Muscle of back (tissue), 11 donors: ENCODE data around the gene FAM229A. TPM values are rescaled to one million over a fixed set of nuclear protein-coding genes. Genes with fewer than 3 reads are reported as not detected.
A peak's percentile ranks its signal among the peaks of the same experiment; 100 is the strongest.
"Not testable (repeated sequence)": the region's sequence is repeated elsewhere in the genome, so short reads cannot be mapped to it uniquely, and the experiment has no call there.

Experiments used
- DNase-seq, 3 donors: peaks; one replicate each; pipeline versions ENCODE4 v3.0.0 to v3.0.0-alpha.2; 2013
- polyA plus RNA-seq, 10 donors: library from polyadenylated mRNA; unstranded; fragments of 120-200 nt; gene quantifications; one replicate each; pipeline ENCODE4 v1.2.1, GENCODE V29; 2013; ENCODE audit not compliant: insufficient read length in 10 of 10

FAM229A gene
- polyA plus RNA-seq, 10 donors, result 1.7 to 8.1 (median 4.7) TPM

DNA sequence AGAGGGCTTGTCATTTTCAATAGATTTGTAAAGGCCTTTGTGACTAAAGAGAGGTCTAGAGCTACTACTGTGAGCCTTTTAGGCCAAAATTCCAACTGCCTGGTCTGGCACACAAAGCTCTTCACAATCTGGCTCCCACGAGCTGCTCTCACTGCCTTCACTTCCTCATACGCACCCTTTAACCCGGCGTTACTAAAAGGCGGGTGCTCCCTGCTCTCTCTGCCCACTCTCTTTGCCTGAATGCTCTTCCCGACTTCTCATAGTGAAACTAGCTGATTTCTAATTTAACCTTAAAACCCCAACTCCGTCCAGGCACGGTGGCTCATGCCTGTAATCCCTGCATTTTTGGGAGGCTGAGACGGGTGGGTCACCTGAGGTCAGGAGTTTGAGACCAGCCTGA lies 17.8 kb upstream of the FAM229A start:
- no peak for DNase-seq

DNA sequence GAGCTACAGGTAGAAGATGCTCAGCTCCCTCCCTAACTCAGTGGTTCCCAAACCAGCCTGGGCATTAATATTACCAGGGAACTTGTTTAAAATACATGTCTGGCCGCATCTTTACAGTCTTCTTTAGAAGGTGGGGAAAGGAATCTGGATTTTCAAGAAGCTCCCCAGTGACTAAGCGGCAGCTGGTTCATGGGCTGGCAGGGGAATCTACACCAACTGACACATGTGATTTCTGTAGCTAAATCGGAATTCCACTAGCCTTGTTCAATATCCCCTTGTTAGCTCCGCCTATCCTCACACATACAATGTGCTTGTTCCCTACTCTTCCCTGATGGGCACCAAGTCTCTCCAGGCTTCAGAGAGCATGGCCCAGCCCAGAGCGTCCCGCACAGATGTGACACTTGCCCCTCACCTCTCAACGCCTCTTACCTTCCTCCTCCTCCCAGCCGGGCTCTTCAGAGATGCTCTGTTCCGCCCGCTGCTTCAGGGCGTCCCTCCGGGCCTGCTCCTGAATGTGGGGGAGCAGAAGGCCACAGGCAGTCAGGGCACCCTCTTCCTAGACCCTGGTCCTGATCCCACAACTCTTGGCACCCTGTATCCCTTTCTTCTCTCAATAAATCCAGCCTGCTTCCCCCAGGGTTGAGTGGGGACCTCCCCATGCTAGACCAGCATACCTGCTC lies 15.4 kb upstream of the FAM229A start:
- DNase-seq, result no peak

DNA sequence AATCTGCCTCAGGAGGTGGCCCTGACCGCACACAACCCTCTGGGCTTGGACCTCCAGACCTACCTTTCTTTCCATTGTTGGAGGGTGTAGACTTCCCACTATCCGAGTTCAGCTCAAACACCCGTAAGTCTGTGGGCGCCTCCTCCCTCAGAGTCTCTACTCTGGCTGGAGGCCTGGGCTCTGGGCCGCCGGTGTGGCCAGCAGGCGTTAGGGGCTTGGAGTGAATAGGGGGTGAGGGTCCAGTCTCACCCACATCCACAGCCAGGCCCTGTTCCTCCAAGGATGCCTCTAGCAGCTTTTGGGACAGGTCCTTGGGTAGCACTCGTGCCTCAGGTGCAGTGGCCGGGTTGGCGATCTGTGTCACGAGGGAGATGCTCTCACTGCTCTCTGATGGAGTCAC lies 13.9 kb upstream of the FAM229A start:
- DNase-seq, result no peak

DNA sequence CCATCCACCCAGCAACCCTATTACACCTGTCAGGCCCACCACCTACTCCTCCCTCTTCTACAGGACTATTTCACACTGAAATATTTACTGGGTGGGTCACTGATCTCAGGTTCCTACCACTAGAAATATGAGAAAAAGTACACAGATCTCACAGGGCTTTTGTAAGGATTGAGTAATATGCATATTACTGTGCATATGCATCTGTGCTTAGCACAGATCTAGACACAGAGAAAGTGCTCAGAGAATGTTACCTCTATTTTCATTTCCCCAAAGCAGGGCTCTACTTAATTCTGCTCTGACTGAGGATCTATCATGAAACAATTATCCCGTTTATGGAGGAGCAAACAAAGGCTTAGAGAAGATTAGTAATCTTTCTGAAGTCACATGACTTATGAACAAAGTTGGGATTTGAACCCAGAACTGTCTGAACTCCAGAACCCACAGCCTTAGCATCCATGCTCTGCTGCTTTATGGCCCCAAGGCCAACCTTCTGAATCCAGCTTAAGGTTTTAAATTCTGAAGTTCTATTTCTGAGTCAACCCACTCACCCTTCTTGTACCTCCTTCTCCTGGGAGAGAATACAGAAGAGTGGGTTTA lies 11.8 kb upstream of the FAM229A start:
- DNase-seq, result no peak

DNA sequence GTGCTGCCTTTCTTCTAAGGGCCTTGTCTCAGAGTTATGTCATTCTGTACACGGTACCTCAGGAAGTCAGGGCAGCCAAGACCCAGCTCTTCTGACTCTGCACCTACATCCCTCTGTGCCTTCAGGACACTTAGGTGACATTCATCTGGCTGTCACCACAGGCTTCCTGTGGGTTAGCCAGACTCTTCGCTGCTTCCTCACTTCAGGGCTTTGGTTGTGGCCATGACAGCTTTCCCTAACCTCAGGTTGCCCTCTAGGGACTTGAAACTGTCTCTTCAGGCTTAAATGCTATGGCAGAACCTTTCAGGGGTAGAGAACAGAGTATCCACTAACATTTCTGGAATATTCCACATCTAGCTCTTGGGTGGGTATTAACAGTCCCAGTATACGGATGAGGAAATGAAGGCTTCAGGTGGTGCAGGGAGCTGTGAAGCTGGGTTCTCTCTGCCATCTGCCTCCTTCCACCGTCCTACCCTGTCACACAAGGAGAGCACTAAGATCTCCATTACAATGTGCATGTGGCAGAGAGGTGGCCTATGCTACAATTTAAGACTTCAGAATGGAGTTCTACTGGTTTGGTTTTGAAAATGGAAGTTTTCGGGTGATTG lies 10.0 kb upstream of the FAM229A start:
- no peak for DNase-seq

DNA sequence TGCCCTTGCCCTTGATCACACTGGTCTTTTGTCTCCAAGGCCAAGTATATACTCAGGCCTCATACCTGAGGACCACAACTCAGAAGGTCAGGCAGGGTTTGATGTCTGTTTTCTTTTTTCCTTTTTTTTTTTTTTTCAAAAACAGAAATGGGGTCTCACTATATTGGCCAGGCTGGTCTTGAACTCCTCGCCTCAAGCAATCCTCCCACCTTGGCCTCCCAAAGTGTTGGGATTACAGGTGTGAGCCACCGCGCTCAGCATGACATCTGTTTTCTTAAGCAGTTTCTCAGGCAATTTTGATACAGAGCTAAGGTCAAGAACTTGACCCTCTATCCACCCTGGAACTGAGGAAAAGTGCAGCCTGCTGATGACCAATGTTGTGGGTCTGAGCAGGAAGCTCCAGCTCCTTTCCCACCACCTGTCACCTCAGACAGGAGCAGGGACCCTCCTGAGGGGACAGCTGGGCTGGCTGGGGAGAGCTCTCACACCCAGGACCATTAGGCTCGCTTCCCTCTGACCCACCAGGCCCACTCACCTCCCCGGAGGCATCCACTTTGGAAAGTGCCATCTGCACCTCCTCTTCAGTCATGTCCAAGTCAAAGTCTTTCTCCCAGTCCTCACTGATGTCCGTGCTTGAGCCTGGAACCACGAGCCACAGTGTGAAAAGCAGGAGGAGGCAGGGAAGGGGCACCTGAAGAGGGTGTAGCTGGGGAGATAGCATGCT lies 5.8 kb upstream of the FAM229A start:
- DNase-seq, result no peak

DNA sequence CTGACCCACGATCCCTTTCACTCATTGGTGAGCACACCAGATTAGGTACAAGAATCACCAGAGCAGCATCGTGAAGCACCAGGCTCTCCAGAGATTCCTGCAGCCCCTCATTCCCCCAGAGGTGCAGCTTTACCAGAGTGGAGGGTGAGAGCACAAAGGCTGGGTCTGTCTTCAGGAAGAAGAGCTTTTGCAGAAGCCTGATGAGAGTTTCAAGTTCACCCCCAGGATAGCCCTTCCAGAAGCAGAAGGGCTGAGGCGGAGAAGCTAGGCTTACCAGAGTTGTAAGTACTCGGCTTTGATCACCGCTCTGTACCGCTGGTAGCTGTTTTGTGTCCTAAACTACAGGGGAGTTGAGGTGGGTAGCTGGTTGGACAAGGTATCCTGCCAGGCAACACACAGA lies 3.2 kb upstream of the FAM229A start:
- DNase-seq, result no peak

DNA sequence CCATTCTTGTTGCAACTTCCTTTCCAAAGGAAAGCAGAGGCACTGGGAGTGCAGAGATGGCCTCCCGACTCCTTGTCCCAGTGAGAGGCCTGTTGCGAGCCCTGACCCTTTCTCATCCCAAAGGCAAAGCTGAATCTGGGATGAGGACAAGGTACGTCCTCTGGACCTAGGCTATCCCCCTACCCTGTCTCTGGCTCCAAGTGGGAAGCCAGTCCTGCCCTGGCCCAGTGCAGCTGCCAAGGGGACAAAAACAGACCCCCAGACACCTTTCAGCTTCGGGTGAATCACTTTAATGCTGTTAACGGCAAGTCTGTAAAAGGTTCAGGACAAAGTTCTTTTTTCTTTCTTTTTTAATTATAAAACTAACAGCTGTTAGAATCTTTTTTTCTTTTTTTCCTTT lies 2.6 kb upstream of the FAM229A start:
- DNase-seq, result no peak

DNA sequence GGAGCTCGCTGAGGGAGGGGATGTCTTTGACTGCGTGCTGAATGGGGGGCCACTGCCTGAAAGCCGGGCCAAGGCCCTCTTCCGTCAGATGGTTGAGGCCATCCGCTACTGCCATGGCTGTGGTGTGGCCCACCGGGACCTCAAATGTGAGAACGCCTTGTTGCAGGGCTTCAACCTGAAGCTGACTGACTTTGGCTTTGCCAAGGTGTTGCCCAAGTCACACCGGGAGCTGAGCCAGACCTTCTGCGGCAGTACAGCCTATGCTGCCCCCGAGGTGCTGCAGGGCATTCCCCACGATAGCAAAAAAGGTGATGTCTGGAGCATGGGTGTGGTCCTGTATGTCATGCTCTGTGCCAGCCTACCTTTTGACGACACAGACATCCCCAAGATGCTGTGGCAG lies 1.4 kb upstream of the FAM229A start:
- no peak for DNase-seq

DNA sequence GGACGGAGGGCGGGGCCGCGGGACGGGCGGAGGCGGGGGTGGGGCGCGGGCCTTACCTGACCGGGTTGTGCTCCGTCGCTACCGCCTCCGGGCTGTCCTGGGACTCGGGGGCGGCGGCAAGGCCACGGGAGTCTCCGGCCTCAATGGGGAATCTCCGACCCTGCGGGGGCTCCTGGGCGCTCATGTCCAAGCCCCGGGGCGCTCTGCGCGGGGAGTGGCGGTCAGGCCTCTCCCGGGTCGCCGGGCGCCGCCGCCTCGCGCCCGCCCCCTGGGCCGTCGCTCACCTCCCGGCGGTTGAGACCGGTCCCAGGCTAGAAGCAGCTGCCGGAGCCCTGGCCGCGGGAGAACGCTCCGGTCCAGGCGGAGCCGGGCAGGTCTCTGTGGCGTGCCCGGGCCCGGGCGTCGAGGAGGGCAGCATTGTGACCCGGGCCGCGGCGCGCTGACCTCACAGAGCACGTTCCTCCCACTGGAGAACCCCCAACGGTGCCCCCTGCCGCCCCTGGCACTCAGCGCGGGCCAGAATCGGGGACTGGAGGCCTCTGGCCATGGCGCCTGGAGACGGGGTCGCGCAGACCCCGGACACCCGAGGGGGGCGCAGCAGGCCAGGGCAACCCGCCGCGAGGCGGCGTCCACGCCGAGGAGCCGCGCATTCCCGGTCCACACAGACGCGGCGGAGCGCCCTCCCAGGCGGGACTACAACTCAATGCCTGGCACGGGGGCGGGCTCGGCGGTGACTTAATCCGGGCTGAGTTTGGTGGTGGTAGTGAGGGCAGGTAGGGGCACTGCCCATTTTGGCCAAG lies 411 bp downstream of the FAM229A start:
- peak; percentile 32 to 81 (median 54) for DNase-seq

DNA sequence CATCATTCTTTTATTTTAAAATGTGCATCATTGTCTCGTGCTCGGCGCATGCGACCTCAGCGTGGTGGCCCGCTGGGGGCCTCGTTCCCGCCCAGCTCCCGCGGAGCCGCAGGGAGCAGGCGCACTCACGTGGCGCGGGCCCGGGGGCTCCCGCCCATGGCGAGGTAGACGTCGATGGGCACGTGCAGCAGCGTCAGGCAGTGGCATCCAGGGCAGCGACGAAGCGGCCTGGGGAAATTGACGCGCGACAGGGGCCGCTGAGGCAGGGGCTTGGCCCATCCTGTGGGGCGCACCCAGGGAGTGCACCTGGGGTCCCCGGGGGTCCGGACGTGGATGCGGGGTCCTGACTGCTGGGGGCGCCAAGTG lies 994 bp downstream of the FAM229A start:
- peak in 1 of 3 donors; percentile 46 for DNase-seq

DNA sequence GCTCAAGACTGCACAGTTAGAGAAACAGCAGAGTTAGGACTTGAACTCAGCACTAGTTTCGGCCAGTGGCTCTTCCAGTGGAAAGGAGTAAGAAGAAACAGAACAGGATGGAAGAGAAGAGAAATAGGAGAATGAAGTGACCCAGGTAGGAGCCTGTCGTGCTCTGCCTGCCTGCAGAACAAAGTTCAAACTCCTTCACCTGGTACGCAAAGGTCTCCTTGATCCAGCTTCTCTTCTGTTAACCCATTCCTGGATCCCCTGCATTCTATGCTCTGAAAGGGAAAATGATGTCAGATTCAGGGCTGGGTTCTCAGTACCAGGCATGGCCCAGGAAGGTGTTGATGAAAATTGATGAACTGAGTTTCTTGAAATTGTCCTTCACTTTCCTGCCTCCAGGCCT lies 3.9 kb downstream of the FAM229A start:
- DNase-seq, result no peak

DNA sequence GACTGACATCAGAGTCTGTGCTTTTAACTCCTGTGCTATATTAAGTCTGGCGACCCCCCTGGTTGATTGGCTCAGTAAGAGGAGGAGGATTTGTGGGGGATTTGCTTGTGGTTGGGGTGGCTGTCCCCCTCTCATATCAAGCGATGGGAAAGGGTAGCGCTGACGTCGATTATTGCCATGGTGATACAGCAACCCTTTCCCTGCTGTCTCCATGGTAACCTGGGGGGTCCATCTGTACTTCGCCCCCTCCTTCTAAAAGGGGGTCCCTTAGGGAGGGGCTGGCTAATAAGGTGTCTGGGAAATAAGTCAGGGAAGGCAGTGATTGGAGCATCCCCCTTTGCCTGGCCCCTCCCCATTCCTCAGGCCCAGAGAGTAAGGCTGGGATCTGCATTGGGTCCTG lies 4.7 kb downstream of the FAM229A start:
- no peak for DNase-seq

DNA sequence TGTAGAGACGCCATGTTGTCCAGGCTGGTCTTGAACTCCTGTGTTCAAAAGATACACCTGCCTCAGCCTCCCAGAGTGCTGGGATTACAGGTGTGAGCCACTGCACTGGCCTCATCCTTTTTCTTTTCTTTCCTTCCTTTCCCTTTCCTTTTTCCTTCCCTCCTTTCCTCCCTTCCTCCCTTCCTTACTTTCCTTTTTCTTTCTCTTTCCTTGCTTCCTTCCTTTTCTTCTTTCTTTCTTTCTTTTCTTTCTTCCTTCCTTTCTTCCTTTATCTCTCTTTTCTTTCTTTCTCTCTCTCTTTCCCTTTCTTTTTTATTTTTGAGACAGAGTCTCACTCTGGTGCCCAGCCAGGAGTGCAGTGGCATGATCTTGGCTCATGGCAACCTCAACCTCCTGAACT lies 5.8 kb downstream of the FAM229A start:
- DNase-seq, result no peak

DNA sequence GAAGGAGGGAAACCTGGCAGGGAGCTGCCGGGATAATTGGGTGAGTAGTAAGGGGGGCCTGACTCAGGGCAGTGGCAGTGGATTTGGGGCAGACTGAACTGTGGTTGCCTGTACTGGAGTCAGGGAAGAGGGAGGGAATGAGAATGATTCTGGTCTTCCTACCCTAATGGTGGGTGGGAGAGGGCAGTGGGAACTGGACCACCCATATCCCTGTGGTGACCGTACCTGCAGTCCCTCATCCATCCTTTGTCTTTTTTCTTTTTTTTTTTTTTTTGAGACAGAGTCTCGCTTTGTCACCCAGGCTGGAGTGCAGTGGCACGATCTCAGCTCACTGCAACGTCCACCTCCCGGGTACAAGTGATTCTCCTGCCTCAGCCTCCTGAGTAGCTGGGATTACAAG lies 6.5 kb downstream of the FAM229A start:
- not testable (repeated sequence) for DNase-seq

DNA sequence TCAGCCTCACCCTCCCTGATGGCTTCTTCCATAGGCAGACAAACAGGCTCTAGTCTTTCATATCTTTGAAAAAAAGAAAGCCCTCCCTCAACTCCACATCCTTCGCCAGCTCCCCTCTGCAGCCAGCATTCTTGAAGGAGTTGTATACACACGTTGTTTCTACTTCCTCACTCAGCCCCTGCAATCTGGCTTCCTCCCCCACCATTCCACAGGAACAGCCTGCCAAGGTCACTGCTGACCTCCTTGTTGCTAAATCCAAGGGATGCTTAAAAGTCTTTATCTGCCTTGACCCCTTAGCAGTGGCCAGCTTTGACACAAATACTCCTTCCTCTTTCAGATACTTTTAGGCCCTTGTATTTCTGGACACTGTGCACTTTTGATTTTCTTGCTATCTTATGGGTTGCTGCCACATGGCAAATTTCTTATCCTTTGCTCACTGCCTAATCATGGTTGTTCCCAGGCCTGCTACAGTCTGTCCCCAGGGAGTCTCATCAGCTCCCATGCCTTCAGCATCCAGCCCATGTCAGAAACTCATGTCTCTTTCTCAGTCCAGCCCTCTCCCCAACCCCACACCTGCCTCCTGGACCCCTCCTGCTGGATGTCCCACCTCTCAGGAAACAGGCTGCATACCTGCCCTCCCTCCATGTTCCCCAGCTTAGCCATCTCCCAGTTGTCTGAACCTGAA lies 8.3 kb downstream of the FAM229A start:
- peak in 1 of 3 donors; percentile 67 for DNase-seq

DNA sequence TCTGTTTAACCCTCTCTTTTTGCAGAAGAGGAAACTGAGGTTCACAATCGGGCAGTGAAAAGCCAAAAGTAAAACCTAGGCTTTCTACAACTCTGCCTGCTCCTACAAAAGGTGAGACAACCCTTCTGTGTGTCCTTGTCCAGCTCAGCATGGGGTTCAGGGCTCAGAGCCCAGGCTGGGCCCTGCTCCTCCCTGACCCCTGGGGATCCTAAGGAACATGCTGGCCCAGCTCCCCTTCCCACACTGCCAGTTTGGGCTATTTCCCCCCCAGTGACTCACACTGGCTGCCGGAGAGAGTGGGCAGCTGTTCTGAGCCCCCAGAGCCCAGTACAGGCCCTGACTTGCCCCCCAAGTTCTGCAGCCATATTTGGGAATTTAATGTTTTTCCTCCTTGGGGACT lies 8.9 kb downstream of the FAM229A start:
- no peak for DNase-seq

DNA sequence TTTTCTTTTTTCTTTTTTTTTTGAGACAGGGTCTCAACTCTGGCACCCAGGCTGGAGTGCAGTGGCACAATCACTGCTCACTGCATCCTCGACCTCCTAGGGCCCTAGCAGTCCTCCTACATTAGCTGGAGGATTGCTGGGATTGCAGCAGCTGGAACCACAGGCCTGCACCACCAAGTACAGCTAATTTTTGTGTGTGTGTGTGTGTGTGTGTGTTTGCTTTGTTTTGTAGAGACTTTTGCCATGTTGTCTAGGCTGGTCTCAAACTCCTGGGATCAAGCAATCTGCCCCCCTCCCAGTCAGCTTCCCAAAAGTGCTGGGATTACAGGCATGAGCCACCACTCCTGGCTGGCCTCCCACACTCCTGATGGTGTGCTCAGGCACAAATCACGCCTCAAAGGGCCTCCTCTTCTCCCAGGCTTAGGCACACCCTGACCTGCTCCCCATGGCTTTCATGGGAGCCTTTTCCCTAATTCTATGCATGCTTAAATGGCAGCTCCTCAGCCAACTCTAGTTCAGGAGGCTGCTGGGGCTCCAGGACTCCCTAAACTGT lies 9.4 kb downstream of the FAM229A start:
- no peak for DNase-seq

DNA sequence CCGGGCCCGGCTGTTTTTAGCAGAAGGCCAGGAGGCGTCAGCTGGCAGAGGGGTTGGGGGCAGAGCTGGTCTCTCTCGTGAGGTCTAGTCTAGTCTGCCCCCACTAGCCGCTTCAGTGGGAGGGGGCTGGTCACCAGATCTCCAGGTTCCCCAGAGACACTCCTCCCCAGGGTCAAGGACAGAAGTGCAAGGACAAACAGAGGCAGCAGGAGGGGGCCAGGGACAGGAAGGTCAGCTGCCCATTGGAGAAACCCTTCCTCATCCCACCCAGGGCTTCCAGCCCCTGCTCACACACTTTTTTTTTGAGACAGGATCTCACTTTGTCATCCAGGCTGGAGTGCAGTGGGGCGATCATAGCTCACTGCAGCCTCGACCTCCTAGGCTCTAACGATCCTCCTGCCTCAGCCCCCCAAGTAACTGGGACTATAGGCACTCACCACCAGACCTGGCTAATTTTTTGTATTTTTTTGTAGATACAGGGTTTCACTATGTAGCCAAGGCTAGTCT lies 10.0 kb downstream of the FAM229A start:
- DNase-seq, result no peak

DNA sequence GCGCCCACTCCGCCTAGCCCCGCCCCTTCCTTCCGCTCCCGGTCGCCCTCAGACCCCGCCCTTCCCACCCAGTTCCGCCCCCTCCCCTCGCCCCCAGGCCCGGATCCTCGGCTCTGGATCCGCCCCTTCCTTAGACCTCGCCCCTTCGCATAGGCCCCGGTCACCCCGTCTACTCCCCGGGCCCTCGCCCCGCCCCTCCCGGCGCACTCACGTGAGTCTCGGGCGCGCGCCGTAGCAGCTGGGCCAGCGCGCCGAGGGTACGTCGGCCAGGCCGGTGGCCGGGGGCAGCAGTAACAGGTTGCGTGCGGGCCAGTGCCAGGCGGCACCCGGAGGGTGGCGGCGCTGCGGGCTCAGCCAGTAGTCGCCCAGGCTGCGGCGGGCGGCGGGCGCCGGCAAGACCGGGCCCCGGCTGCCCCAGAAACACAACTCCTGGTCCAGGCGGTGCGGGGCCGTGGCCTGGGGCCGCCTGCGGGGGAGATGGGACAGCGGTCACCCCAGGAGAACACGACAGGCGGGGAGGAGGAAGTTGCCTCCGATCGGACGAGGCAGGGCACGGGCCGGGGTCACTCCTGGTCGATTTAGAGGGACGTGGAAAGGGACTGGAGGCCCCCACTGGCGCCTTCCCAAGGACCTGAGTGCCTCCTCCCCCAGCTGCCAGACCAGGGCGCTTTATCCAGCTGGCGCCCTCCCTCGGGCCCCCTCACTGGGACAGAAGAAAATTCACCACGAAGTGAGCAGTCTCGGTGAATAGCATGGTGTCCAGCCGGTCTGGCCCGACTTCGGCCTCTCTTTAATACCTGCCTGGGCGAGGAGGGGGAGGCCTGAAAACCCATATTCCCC lies 10.7 kb downstream of the FAM229A start:
- DNase-seq, result peak; percentile 95 to 98 (median 97)
